PFSK-1 (cell line): ENCODE data around the gene SPINDOC.

ENCODE experiments used
- FOXP2 ChIP-seq: optimal IDR thresholded peaks from 2 replicates; pipeline ENCODE3; 2011; ENCODE audit warnings: borderline replicate concordance, control low read depth, inconsistent platforms; ENCODE audit not compliant: insufficient read depth; ENCODE audit errors: extremely low read length, extremely low read depth
- POLR2AphosphoS5 ChIP-seq: IDR thresholded peaks from 2 replicates; pipeline ENCODE4 v1.6.1; 2012; ENCODE audit warnings: low read depth, mild to moderate bottlenecking, control low read depth, low read length, moderate library complexity
- SIN3A ChIP-seq: IDR thresholded peaks from 2 replicates; pipeline ENCODE4 v1.6.1; 2012; ENCODE audit warnings: mild to moderate bottlenecking, low read length, moderate library complexity, borderline replicate concordance; ENCODE audit not compliant: insufficient read depth
- TAF1 ChIP-seq: IDR thresholded peaks from 2 replicates; pipeline ENCODE4 v1.6.1; 2012; ENCODE audit warnings: low read length, control low read depth, borderline replicate concordance; ENCODE audit not compliant: insufficient read depth
- TF ChIP-seq, protein P1 (sequence below), 2 experiments: IDR thresholded peaks; 2 replicates each; pipeline versions ENCODE4 v1.6.1 to v1.8.0; 2011 to 2012; ENCODE audit warnings: low read depth in 2 of 2, low read length in 2 of 2, control low read depth in 1 of 2, inconsistent platforms in 1 of 2, mild to moderate bottlenecking in 1 of 2, moderate library complexity in 1 of 2; ENCODE audit not compliant: insufficient read depth in 1 of 2

SPINDOC gene

DNA sequence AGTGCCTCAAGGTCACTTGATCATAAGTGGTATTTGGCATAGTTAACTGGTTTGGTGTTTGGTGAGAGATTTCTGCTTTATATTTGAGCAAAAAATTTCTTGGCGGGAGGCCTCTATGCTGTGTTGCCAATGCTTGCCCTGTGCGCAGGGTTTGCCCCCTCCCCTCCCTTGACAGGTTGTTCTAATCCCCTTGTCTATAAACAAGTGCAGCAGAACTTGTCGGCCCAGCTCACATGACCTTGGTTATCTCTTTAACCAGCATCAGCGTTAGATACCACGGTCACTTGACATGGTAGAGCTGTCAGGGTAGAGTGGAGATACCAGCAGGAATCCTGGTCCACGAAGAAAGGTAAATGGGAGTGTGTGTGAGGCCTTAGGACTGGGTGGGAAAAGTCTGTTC is 61.3 kb downstream of the SPINDOC start:
- TF ChIP-seq, protein P1, sequence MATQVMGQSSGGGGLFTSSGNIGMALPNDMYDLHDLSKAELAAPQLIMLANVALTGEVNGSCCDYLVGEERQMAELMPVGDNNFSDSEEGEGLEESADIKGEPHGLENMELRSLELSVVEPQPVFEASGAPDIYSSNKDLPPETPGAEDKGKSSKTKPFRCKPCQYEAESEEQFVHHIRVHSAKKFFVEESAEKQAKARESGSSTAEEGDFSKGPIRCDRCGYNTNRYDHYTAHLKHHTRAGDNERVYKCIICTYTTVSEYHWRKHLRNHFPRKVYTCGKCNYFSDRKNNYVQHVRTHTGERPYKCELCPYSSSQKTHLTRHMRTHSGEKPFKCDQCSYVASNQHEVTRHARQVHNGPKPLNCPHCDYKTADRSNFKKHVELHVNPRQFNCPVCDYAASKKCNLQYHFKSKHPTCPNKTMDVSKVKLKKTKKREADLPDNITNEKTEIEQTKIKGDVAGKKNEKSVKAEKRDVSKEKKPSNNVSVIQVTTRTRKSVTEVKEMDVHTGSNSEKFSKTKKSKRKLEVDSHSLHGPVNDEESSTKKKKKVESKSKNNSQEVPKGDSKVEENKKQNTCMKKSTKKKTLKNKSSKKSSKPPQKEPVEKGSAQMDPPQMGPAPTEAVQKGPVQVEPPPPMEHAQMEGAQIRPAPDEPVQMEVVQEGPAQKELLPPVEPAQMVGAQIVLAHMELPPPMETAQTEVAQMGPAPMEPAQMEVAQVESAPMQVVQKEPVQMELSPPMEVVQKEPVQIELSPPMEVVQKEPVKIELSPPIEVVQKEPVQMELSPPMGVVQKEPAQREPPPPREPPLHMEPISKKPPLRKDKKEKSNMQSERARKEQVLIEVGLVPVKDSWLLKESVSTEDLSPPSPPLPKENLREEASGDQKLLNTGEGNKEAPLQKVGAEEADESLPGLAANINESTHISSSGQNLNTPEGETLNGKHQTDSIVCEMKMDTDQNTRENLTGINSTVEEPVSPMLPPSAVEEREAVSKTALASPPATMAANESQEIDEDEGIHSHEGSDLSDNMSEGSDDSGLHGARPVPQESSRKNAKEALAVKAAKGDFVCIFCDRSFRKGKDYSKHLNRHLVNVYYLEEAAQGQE (IDR thresholded peaks at IDR 0.05; ENCODE audit: insufficient read depth in 1 of 2, low read depth in 2 of 2, low read length in 2 of 2): no peak
- no peak for TF ChIP-seq TAF1

DNA sequence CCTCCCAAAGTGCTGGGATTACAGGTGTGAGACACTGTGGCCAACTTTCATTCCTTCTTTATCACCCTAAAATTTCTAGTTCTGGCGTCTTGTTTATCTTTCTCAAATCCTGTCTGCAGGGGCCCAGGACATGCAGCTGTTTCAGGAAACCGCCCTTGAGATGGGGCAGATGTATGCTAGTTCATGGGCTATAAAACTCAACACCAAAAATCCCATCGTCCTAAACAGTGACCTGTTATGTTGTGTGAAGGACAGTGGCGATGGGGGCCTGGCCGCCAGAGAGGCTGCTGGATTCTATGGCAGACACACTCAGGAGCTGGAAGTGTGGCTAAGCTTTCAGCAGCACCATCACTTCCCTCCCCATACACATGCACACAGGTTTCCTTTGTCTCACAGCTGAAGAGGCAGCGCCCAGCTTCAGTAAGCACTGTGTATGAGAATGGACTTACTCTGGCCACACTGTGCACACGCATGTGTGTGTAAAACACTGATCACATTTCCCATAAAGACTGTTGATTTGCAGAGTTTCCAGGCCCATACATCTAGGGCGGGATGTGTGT is 62.3 kb downstream of the SPINDOC start:
- TF ChIP-seq, protein P1 (IDR thresholded peaks at IDR 0.05; ENCODE audit: insufficient read depth in 1 of 2, low read depth in 2 of 2, low read length in 2 of 2): no peak
- TF ChIP-seq SIN3A: no peak
- no peak for TF ChIP-seq FOXP2
- TF ChIP-seq TAF1: no peak
- TF ChIP-seq POLR2AphosphoS5: no peak

DNA sequence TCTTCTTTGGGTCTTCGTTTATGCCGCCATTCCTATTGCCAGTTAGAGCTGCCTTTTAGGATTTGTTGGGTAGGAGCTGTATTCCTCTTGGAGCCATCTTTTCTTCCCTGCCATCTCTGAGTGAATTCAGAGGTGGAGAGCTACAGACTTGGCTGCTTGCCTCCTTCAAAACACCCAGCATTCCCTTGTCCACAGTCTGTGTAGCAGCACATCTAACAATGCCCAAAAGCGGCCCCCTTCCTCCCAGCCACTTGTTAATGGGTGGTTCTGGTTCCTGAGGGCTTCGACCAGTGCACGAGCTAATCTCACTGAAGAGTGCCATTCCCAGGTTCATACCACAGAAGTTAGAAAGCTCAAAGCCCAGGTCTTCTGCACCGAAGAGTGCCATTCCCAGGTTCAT is 63.4 kb downstream of the SPINDOC start:
- TF ChIP-seq POLR2AphosphoS5: no peak
- TF ChIP-seq TAF1: no peak
- TF ChIP-seq FOXP2: no peak
- TF ChIP-seq SIN3A: no peak
- TF ChIP-seq, protein P1 (IDR thresholded peaks at IDR 0.05; ENCODE audit: insufficient read depth in 1 of 2, low read depth in 2 of 2, low read length in 2 of 2): no peak
